Stromal cell of bone marrow (primary cell): ENCODE results near the gene SH3GL2.

Source experiments
- DNase-seq: peaks from one replicate; pipeline ENCODE4 v3.0.0-alpha.2; 2012; ENCODE audit warnings: low read depth

The SH3GL2 gene

GRCh38 chr9:17658237-17658636, 79.4 kb downstream of the SH3GL2 start:
- DNase-seq: no peak

DNA sequence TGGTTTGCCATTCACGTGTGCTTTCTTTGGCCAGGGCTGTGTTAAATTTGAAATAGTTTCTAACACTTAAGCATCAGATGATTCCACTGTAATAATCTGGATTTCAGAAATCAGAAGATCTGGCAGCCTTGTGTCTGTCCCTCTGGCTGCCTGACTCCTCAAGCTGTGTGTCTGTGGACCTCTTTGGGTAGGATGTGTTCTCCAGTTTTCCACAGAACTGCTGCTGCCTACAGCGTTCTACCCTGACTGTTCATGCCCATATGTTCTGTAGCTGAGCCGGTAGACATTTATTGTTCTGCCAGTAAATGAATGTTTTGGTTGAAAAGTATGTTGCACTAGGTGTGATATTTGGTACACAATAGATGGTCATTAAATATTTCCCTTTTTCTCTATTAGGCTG, 81.3 kb downstream of the SH3GL2 start:
- no peak for DNase-seq

- no peak for DNase-seq
Observed at GRCh38 chr9:17665450-17665849, 86.6 kb downstream of the SH3GL2 start.

GRCh38 chr9:17669206-17669605, 90.3 kb downstream of the SH3GL2 start:
- DNase-seq: no peak

DNA sequence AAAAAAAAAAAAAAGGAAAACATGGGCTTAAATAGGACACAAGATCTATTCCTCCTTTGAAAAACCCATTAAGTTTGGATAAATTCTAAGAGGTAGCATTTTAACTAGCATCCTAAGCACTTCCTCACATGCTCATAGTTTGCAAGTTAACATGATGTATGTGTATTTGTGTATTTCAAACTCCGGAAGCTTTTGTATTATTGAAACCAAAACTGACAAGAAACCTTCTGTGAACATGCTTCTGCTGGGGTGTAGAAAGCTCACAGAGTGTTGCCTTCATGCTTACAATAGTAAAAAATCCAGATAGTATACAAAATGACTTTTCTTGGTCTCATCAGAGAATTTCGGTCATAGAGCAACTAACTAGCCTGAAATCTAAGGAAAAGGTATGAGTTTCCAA, 103.8 kb downstream of the SH3GL2 start:
- DNase-seq: no peak

GRCh38 chr9:17688834-17689233, 110.0 kb downstream of the SH3GL2 start:
- no peak for DNase-seq

DNA sequence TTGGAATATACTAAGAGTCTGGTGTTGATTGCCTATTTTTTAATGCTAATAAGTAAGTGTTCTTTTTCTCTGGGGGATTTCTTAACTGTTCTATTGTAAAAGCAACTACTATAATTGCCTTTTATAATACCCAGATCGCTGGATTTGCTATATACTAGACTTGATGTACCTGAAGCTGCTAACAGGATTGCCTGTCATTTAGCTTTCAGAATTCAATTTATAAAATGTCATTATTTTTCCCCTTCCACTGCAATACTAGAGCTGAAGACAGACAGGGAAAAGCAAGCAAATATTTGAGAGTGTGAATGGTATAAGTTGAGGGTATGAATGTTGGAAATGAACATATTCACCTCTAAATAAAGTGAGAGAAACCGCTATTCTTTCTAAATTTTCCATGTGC, 115.5 kb downstream of the SH3GL2 start:
- no peak for DNase-seq

DNA sequence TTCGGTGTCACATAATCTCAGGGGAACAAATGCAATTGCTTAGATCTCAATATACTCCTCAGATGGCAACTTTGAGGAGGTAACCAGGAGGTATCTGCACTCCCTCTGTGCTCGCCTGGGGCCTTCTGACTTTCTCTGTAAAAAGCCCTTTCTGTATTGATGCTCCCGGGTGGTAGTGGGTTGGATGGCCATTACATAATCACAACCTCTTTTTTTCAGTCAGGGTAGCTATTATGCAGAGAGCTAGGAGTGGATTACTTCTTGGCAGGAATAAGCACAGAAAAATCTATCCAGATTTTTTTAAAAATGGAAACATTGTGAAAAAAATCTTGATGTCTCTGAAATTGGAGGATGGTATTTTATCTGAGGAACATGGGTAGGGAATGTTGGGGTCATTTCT, 116.6 kb downstream of the SH3GL2 start:
- no peak for DNase-seq

DNA sequence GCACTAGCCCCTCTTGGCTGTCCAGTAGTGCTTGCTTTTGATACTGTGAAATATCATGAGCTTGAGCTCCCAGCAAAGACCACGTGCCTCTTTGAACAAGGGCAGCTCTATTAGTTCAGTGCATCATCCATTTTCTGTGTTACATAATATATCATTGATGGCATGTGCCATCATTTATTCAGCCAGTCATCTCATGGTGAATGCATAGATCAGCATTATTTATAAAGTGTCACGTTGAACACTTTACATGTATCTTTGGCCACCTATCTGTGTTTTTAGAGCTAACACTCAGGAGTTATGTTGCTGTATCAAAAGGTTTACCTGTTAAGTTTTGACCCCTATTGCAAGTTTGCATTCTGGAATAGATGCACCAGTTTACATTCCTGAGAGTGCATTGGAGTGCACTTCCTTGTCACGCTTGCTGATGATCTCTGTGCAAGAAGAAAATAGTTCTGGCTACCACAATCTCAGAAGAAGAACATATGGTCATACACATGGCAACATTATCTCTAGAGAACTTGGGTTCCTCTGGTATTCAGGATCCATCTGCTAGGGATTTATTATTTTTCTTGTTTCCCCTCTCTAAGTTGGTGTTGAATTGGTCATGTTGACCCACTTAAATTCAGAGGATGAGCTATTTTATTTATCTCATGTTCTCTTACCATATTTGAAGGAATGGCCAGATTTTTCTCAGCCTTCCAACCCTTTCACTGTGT, 120.9 kb downstream of the SH3GL2 start:
- no peak for DNase-seq

DNA sequence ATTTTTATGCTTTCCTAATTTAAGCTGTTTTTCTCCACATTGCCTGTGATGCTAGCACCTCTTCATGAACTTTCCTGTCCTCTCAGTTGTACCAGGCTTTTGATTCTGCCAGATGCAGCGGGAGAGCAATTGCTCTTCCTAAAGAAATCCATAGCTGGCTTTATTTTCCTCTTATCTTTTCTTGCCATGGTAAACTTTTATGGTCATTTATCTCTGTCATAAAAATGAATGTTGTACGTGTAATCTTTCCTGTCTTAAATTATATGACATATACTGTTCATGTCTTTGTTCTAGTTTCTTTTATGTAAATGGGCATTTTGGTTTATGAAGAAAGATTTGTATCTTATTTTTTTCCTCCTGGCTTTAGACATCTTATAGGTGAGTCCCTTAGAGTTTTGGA, 127.5 kb downstream of the SH3GL2 start:
- no peak for DNase-seq

DNA sequence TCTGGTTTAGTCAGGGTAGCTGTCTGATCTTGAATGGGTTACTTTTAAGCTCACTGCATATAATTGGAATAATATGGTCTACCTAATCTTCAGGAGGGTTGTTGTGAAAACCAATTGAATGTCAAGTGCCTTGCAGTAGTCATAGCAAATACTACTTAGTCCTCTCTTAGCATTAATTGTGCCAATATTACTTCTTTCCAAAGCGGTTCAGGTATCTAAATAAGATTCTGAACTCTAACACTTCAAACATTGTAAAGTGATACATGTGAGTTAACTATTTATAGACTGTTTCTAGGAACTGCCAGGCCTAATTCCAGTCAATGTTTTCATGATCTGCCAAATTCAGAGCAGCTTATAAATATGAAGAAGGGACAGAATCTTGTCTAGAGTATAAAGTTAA, 140.2 kb downstream of the SH3GL2 start:
- DNase-seq: no peak

DNA sequence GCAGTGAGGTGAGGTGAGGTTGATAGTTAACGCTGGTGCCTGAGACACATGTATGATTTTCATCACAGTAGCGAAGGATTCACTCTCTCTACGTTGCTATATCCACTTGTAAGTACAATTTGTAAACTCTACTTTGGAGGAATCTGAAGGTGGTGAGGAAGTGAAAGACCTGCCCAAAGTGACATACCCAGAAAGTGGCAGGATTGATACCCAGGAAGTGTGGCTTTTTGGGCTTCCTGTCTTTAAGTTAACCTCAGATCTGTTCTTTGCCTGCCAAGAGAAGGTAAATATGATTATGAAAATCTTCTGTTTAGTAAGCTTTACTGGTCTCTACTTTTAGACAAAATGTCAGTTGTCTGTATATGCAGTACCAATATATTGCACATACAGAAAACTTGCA, 143.1 kb downstream of the SH3GL2 start:
- DNase-seq: no peak

GRCh38 chr9:17723656-17724055, 144.8 kb downstream of the SH3GL2 start:
- DNase-seq: no peak

- DNase-seq: no peak
Observed at GRCh38 chr9:17725399-17726010, 146.6 kb downstream of the SH3GL2 start.

GRCh38 chr9:17726298-17726697, 147.4 kb downstream of the SH3GL2 start:
- no peak for DNase-seq

DNA sequence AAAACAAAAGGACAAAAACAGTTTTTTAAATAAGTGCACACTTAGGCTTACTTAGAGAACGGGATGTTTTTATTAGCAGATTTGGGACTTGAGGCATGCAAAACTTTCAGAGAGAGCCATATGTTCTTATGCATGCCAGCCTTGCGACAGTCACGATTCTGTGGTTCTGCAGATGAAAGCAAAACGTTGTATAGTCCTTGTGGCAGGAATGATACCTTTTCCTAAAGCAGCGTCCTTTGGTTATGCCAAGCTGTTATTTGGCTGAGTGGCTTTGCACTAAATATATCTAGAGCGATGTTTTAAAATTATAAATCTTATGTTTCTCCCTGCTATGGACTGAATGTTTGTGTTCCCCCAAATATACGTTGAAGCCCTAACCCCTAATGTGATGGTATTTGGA, 152.0 kb downstream of the SH3GL2 start:
- DNase-seq: no peak

DNA sequence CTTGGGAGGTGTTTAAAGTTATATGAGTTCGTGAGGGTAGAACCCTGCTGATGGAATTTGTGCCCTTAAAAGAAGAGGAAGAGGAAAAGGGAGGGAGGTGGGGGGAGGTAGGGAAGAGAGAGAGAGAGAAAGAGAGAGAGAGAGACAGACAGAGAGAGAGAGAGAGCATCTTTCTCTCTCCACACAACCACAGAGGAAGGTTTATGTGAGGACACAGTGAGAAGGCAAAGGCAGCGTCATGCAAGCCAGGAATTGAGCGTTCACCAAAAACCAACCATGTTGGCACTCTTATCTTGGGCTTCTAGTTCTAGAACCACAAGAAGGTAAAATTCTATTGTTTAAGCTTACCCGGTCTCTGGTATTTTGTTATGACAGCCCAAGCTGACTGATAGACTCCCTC, 152.4 kb downstream of the SH3GL2 start:
- no peak for DNase-seq

- DNase-seq: no peak
Observed at GRCh38 chr9:17734674-17735073, 155.8 kb downstream of the SH3GL2 start.

- DNase-seq: no peak
Observed at GRCh38 chr9:17735859-17736258, 157.0 kb downstream of the SH3GL2 start.

- no peak for DNase-seq
Observed at GRCh38 chr9:17739022-17739421, 160.2 kb downstream of the SH3GL2 start.

GRCh38 chr9:17739736-17740135, 160.9 kb downstream of the SH3GL2 start:
- DNase-seq: no peak

- no peak for DNase-seq
Observed at GRCh38 chr9:17742067-17742466, 163.2 kb downstream of the SH3GL2 start.

- no peak for DNase-seq
Observed at GRCh38 chr9:17744786-17745185, 165.9 kb downstream of the SH3GL2 start.

GRCh38 chr9:17750269-17750668, 171.4 kb downstream of the SH3GL2 start:
- DNase-seq: no peak
